OCI-LY7 (cell line): ENCODE measurements around the gene DTX3.

ENCODE experiments used
- CTCF ChIP-seq: fragments of 200-600 bp; sonication (generic); conservative IDR thresholded peaks from 2 replicates; pipeline ENCODE4 v1.5.1; 2014; ENCODE audit warnings: mild to moderate bottlenecking, antibody characterized with exemption, low read length, moderate library complexity, mixed read lengths
- EZH2phosphoT487 ChIP-seq: fragments of 200-600 bp; sonication (generic); IDR thresholded peaks from 2 replicates; pipeline ENCODE4 v1.6.1; 2018; ENCODE audit warnings: low read depth, borderline replicate concordance, mild to moderate bottlenecking, mixed run types, antibody characterized with exemption, low read length, moderate library complexity, mixed read lengths

DNA sequence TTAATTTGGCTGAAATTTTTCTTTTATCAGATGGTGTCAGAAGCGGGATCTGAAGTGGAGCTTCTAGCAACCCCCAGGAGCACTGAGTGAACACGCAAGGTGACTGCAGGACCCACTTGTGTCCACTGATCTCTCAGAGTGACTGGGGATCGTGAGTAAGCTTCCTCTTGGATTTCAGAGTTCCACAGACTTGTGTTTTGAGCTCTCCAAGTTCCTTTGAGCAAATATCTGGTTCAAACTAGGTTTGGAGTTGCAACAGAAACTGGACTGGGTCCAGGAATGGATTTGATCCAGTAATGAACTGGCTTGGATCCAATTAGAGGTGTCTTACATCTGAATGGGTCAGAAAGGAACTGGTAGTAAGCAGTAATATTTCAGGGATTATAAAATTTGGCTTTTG, 53.1 kb downstream of the DTX3 start:
- TF ChIP-seq CTCF, result no peak
- no peak for TF ChIP-seq EZH2phosphoT487
